Nephron progenitor cell (in vitro differentiated cells): ENCODE data around the gene CSNK1G2.

Experiments
- DNase-seq: peaks from one replicate; pipeline ENCODE4 v3.0.0; 2021
- H3K27ac Mint-ChIP-seq: 2 replicates; pipeline ENCODE4 v1.8.0; 2021; ENCODE audit warnings: mild to moderate bottlenecking, moderate library complexity, mixed read lengths
- H3K27me3 Mint-ChIP-seq: 2 replicates; pipeline ENCODE4 v1.8.0; 2021; ENCODE audit warnings: mild to moderate bottlenecking, low read depth, mixed read lengths; ENCODE audit not compliant: poor library complexity
- H3K36me3 Mint-ChIP-seq: 2 replicates; pipeline ENCODE4 v1.8.0; 2021; ENCODE audit warnings: low read depth, mixed read lengths
- H3K4me1 Mint-ChIP-seq: 2 replicates; pipeline ENCODE4 v1.8.0; 2021; ENCODE audit warnings: mixed read lengths
- H3K4me3 Mint-ChIP-seq: 2 replicates; pipeline ENCODE4 v1.8.0; 2021; ENCODE audit warnings: mild to moderate bottlenecking, moderate library complexity, mixed read lengths
- H3K9me3 Mint-ChIP-seq: 2 replicates; pipeline ENCODE4 v1.8.0; 2021; ENCODE audit warnings: mild to moderate bottlenecking, moderate library complexity, mixed read lengths
- TF ChIP-seq, protein P1 (sequence below): fragments of 200-600 bp; sonication (generic); IDR thresholded peaks from 2 replicates; pipeline ENCODE4 v1.5.0; 2021; ENCODE audit warnings: antibody characterized with exemption

CSNK1G2 gene

DNA sequence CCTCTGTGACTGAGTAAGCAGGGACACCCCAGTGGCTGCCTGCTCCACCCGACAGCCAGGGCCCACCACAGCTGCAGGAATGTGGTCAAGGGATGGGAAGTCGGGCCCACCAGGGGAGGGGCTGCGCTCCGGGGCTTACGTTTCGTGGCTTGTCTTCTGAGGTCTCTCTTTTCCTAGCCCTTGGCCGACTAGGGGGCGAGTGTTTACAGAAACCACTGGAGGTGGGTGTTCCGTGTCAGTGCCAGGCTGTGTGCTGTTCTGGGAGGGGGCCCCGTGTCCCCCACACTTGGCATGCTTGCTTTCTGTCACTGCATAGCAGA, 31.3 kb upstream of the CSNK1G2 start:
- no peak overlapping the region for H3K27ac Mint-ChIP-seq
- H3K9me3 Mint-ChIP-seq, result no peaks in the 10 kb centered on the region
- no peaks in the 10 kb centered on the region for H3K27me3 Mint-ChIP-seq

DNA sequence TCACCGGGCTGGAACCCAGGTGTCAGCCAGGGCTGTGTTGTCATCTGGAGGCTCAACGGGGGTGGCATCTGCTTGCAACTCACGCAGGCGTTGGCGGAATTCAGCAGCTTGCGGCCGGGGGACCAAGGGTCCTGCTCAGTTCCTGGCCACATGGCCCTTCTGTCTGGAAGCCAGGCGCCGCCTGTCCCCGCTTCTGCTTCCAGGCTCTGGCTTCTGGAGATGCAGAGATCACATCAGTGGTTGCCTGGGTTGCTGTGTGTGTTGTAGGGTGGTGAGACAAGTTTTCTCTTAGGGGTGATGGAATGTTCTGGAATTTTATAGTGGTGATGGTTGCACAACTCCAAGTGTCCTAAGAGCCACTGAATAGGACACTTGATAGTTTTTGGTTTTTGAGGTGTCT, 30.8 kb upstream of the CSNK1G2 start:
- peaks cover 19% of the 10 kb centered on the region for H3K36me3 Mint-ChIP-seq
- DNase-seq, result no peak
- H3K27ac Mint-ChIP-seq, result no peak overlapping the region
- H3K9me3 Mint-ChIP-seq, result no peaks in the 10 kb centered on the region
- no peaks in the 10 kb centered on the region for H3K27me3 Mint-ChIP-seq
- TF ChIP-seq, protein P1, sequence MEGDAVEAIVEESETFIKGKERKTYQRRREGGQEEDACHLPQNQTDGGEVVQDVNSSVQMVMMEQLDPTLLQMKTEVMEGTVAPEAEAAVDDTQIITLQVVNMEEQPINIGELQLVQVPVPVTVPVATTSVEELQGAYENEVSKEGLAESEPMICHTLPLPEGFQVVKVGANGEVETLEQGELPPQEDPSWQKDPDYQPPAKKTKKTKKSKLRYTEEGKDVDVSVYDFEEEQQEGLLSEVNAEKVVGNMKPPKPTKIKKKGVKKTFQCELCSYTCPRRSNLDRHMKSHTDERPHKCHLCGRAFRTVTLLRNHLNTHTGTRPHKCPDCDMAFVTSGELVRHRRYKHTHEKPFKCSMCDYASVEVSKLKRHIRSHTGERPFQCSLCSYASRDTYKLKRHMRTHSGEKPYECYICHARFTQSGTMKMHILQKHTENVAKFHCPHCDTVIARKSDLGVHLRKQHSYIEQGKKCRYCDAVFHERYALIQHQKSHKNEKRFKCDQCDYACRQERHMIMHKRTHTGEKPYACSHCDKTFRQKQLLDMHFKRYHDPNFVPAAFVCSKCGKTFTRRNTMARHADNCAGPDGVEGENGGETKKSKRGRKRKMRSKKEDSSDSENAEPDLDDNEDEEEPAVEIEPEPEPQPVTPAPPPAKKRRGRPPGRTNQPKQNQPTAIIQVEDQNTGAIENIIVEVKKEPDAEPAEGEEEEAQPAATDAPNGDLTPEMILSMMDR, result no peak
- peaks cover 9% of the 10 kb centered on the region for H3K4me1 Mint-ChIP-seq
- H3K4me3 Mint-ChIP-seq, result no peak overlapping the region

More for the DNA sequence above, 31.3 kb upstream of the CSNK1G2 start:
- Mint-ChIP-seq H3K4me3 (no peak overlapping the region), H3K4me1 (peaks cover 9% of the 10 kb centered on the region), H3K36me3 (peaks cover 19% of the 10 kb centered on the region)
- TF ChIP-seq, protein P1, result no peak
- no peak for DNase-seq

DNA sequence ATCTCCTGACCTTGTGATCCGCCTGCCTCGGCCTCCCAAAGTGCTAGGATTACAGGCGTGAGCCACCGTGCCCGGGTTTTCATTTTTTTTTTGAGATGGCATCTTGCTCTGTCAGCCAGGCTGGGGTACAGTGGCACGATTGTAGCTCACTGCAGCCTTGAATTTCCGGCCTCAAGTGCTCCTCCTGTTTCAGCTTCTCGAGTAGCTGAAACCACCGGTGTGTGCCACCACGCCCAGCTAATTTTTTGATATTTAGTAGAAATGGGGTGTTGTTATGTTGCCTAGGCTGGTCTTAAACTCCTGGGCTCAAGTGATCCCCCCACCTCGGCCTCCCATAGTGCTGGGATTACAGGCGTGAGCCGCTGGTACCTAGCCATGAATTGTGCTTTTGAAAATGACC, 29.9 kb upstream of the CSNK1G2 start:
- H3K9me3 Mint-ChIP-seq, result no peaks in the 10 kb centered on the region
- H3K27me3 Mint-ChIP-seq, result no peaks in the 10 kb centered on the region
- TF ChIP-seq, protein P1, result no peak
- no peak overlapping the region for H3K27ac Mint-ChIP-seq
- no peak for DNase-seq
- H3K4me1 Mint-ChIP-seq, result peaks cover 3% of the 10 kb centered on the region
- peaks cover 19% of the 10 kb centered on the region for H3K36me3 Mint-ChIP-seq
- no peak overlapping the region for H3K4me3 Mint-ChIP-seq

DNA sequence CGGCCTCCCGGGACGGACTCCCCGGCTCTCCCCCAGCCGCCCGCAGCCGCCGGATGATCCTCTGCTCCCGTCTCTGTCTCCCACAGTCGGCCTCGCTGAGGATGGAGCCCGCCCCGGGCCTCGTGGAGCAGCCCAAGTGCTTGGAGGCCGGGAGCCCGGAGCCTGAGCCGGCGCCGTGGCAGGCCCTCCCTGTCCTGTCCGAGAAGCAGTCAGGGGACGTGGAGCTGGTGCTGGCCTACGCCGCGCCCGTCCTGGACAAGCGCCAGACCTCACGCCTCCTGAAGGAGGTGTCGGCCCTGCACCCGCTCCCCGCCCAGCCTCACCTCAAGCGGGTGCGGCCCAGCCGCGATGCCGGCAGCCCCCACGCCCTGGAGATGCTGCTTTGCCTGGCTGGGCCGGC, 29.0 kb upstream of the CSNK1G2 start:
- TF ChIP-seq, protein P1, result no peak
- Mint-ChIP-seq H3K27me3 (no peaks in the 10 kb centered on the region), H3K4me3 (no peak overlapping the region), H3K27ac (no peak overlapping the region), H3K9me3 (no peaks in the 10 kb centered on the region), H3K36me3 (peaks cover 19% of the 10 kb centered on the region), H3K4me1 (peaks cover 3% of the 10 kb centered on the region)
- no peak for DNase-seq

GRCh38 chr19:1912760-1913505, 28.0 kb upstream of the CSNK1G2 start:
- TF ChIP-seq, protein P1, result no peak
- H3K4me3 Mint-ChIP-seq, result no peak overlapping the region
- H3K27ac Mint-ChIP-seq, result no peak overlapping the region
- H3K4me1 Mint-ChIP-seq, result peaks cover 3% of the 10 kb centered on the region
- no peak for DNase-seq
- no peaks in the 10 kb centered on the region for H3K9me3 Mint-ChIP-seq
- no peaks in the 10 kb centered on the region for H3K27me3 Mint-ChIP-seq
- H3K36me3 Mint-ChIP-seq, result peaks cover 19% of the 10 kb centered on the region
